Upper lobe of left lung (tissue), 6 donors: Measurements from ENCODE around the gene CCN6. TPM values are rescaled to one million over a fixed set of nuclear protein-coding genes. Genes with fewer than 3 reads are reported as not detected.

Experiments used
- ATAC-seq, 2 donors: fragments of 200-7000 bp; cut with Tn5 transposase; one replicate each; pipeline ENCODE4 v1.9.1; 2022; ENCODE audit warnings: mild to moderate bottlenecking in 2 of 2, moderate library complexity in 2 of 2; ENCODE audit not compliant: low FRiP score in 2 of 2
- DNase-seq, 2 donors: peaks; one replicate each; pipeline ENCODE4 v3.0.0-alpha.2; 2019 to 2020
- H3K27ac ChIP-seq, 4 donors: fragments of 200-600 bp; sonication (generic); one replicate each; pipeline ENCODE4 v1.5.1; 2016 to 2019
- H3K27me3 ChIP-seq, 4 donors: fragments of 200-600 bp; sonication (generic); one replicate each; pipeline ENCODE4 v1.5.1; 2017 to 2019
- H3K36me3 ChIP-seq, 4 donors: fragments of 200-600 bp; sonication (generic); one replicate each; pipeline ENCODE4 v1.5.1; 2016 to 2019
- H3K4me1 ChIP-seq, 4 donors: fragments of 200-600 bp; sonication (generic); one replicate each; pipeline ENCODE4 v1.5.1; 2018 to 2019
- H3K4me3 ChIP-seq, 4 donors: fragments of 200-600 bp; sonication (generic); one replicate each; pipeline ENCODE4 v1.5.1; 2017 to 2019; ENCODE audit warnings: mild to moderate bottlenecking in 2 of 4, moderate library complexity in 1 of 4
- H3K9me3 ChIP-seq, 4 donors: fragments of 200-600 bp; sonication (generic); one replicate each; pipeline ENCODE4 v1.5.1; 2018 to 2019
- EP300 ChIP-seq, 4 donors: sonication (generic); formaldehyde crosslinking; IDR thresholded peaks; one replicate each; pipeline ENCODE4 v1.5.1; 2017; ENCODE audit warnings: antibody characterized with exemption in 4 of 4, control low read depth in 2 of 4
- POLR2A ChIP-seq, 4 donors: fragments of 450-650 bp; IDR thresholded peaks; one replicate each; pipeline ENCODE4 v1.5.1; 2016 to 2017; ENCODE audit warnings: antibody characterized with exemption in 4 of 4, mild to moderate bottlenecking in 2 of 4
- POLR2AphosphoS5 ChIP-seq, 2 donors: sonication (generic); formaldehyde crosslinking; IDR thresholded peaks; one replicate each; pipeline ENCODE4 v1.5.1; 2017; ENCODE audit warnings: antibody characterized with exemption in 2 of 2
- WGBS, 2 donors: methylation state at CpG; one replicate each; pipeline ENCODE4 v1.1.5; 2017 to 2018; 5-methylcytosine and 5-hydroxymethylcytosine counted together
- total RNA-seq, 6 donors: library from RNA; depleted of rRNA in 4 of 6; stranded (reverse); fragments of >200 nt in 4 of 6; gene quantifications; one replicate each; pipeline versions ENCODE4 v1.1.0 to v1.2.1, GENCODE V29; 2016 to 2021
- TF ChIP-seq, protein P1 (sequence below), 6 experiments: fragments of 450-650 bp in 4 of 6; fragments of 200-600 bp in 2 of 6; sonication (generic) in 2 of 6; IDR thresholded peaks; one replicate each; pipeline ENCODE4 v1.5.1; 2016 to 2019; ENCODE audit warnings: antibody characterized with exemption in 6 of 6
- donor health status: DM: no; HTN: no; CAD: no; lungs with moderate emphysema.
- donor health status: DM: no; HTN: yes; CAD: no; lungs with severe emphysema.

The CCN6 gene
- total RNA-seq = not detected

DNA sequence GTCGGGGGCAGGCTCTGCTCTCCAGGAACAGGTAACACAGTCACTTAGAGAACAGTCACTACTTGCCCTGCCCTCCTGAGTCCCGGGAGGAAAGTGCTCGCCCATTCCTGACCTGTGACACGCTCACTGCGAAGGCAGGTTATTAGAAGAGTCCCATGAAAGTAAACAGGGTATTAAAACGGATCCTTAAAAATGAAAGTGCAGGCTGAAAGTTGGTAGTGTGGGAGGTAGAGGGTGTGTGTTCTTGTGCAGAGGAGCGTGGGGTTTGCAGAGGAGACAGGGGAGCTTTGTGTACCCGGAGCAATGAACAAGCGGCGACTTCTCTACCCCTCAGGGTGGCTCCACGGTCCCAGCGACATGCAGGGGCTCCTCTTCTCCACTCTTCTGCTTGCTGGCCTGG lies at the start of gene CCN6:
TSS of gene CCN6 (plus strand) at position 104 of the 400 bp plus-strand sequence. CDS start at position 358, 254 bp downstream.
- no peak for DNase-seq
- Histone ChIP-seq H3K9me3 (no peaks in the 10 kb centered on the region), H3K27me3 (no peaks in the 10 kb centered on the region), H3K4me1 (no peaks in the 10 kb centered on the region), H3K4me3 (no peak within 1 kb of the TSS), H3K27ac (no peak within 1 kb of the TSS), H3K36me3 (no peaks in the 10 kb centered on the region)
- WGBS, 2 donors = 86 to 89% methylated on average over 12 of the region's 12 CpGs
- no peak for ATAC-seq
- TF ChIP-seq, protein P1, sequence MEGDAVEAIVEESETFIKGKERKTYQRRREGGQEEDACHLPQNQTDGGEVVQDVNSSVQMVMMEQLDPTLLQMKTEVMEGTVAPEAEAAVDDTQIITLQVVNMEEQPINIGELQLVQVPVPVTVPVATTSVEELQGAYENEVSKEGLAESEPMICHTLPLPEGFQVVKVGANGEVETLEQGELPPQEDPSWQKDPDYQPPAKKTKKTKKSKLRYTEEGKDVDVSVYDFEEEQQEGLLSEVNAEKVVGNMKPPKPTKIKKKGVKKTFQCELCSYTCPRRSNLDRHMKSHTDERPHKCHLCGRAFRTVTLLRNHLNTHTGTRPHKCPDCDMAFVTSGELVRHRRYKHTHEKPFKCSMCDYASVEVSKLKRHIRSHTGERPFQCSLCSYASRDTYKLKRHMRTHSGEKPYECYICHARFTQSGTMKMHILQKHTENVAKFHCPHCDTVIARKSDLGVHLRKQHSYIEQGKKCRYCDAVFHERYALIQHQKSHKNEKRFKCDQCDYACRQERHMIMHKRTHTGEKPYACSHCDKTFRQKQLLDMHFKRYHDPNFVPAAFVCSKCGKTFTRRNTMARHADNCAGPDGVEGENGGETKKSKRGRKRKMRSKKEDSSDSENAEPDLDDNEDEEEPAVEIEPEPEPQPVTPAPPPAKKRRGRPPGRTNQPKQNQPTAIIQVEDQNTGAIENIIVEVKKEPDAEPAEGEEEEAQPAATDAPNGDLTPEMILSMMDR (IDR thresholded peaks at IDR 0.05) = no peak
- TF ChIP-seq POLR2A (IDR thresholded peaks at IDR 0.05) = no peak
- TF ChIP-seq POLR2AphosphoS5 (IDR thresholded peaks at IDR 0.05) = no peak
- no peak for TF ChIP-seq EP300 (IDR thresholded peaks at IDR 0.05)

DNA sequence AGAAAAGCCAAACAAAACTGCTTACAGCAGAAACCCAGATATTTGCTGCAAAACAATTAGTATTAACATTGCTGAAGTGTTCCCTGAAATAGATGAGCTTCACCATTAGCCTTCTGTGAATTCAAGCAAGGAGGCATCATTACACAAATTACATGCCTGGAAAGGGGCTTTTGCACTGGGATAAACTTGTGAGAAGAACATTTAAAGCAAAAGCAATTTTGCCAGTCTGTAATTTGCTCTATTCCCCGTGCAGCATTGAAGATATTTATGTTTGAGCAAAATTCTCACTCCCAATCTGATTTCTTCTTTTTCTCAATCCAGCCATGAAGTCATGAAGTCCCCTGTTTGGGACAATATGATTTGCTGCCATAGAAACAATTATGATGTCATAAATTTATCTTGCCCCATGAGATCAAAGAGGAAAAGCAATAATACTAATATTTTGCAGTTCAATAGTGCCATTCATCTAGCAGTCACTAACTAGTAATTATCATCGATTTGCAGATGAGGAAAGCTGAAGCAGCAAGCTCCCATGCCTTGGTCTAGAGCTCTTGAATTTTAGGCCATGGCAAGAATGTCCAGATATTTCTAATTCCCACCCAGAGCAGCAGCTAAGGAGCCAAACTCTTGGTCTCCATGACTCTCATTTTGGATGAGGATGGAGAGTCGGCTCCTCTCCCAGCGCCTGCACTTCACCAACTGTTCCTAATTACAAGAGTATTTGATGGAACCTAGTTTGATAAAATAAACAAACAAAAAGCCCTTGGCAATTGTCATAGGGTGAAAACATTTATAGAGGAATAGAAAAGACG lies 49.5 kb upstream of the CCN6 start:
- ATAC-seq = peak in 1 of 2 donors; percentile 56
- Histone ChIP-seq H3K27ac (no peak overlapping the region), H3K4me1 (peaks cover 0 to 4% (median 0%) of the 10 kb centered on the region in 4 donors), H3K36me3 (no peaks in the 10 kb centered on the region), H3K4me3 (no peak overlapping the region), H3K27me3 (no peaks in the 10 kb centered on the region), H3K9me3 (no peaks in the 10 kb centered on the region)
- 80 to 90% methylated on average over 5 of the region's 5 CpGs for WGBS, 2 donors
- TF ChIP-seq POLR2AphosphoS5 (IDR thresholded peaks at IDR 0.05) = no peak
- TF ChIP-seq EP300 (IDR thresholded peaks at IDR 0.05) = no peak
- no peak for TF ChIP-seq POLR2A (IDR thresholded peaks at IDR 0.05)
- DNase-seq = no peak

DNA sequence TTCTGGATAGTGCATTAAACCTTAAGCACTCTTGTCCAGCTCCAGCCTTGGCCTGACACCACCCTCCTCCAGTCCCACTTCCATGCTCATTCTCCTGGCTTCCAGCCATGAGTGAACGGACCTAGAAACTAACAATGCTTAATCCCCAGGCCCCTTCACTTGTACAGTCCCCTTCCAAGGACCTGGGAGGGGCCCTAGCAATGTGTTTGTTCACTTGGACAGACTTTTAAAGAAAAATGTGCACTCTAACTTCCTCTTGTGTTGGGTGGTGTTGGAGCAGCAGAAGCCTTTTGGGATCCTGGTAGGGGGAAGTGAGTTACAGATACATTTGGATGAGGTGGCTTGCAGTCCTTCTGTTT lies 48.9 kb upstream of the CCN6 start:
- Histone ChIP-seq H3K4me3 (no peak overlapping the region), H3K9me3 (no peaks in the 10 kb centered on the region), H3K27me3 (no peaks in the 10 kb centered on the region), H3K4me1 (peaks cover 0 to 4% (median 0%) of the 10 kb centered on the region in 4 donors), H3K27ac (no peak overlapping the region), H3K36me3 (no peaks in the 10 kb centered on the region)
- TF ChIP-seq POLR2A (IDR thresholded peaks at IDR 0.05) = no peak
- TF ChIP-seq POLR2AphosphoS5 (IDR thresholded peaks at IDR 0.05) = no peak
- TF ChIP-seq, protein P1 (IDR thresholded peaks at IDR 0.05) = no peak
- no peak for TF ChIP-seq EP300 (IDR thresholded peaks at IDR 0.05)
- ATAC-seq (peak in 1 of 2 donors; percentile 58), DNase-seq (no peak)
- 35 to 55% methylated on average over 1 of the region's 1 CpG for WGBS, 2 donors

DNA sequence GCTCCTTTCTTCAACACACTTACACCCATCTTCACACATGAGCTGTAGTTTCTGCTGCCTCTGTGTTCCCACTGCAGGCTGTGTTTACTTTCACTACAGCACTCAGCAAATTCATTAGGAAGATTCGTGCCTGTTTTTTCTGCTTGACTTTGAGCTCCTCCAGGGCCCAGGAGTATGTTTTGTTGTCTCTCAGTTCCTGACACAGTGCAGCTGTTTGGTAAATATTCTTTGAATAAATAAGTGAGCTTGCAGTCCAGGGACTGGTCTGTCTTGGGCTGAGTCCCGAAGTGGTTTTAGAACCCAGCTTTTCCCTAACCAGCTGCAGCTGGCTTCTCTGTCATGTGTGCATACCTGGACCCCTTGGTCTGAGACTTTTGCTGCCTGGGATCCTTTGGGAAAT lies 46.6 kb upstream of the CCN6 start:
- TF ChIP-seq EP300 (IDR thresholded peaks at IDR 0.05) = no peak
- no peak for TF ChIP-seq POLR2AphosphoS5 (IDR thresholded peaks at IDR 0.05)
- TF ChIP-seq POLR2A (IDR thresholded peaks at IDR 0.05) = no peak
- TF ChIP-seq, protein P1 (IDR thresholded peaks at IDR 0.05) = no peak
- 50 to 53% methylated on average over 2 of the region's 2 CpGs for WGBS, 2 donors
- DNase-seq (no peak), ATAC-seq (no peak)
- H3K4me3 ChIP-seq = no peak overlapping the region
- no peaks in the 10 kb centered on the region for H3K27me3 ChIP-seq
- H3K9me3 ChIP-seq = no peaks in the 10 kb centered on the region
- peaks cover 0 to 4% (median 0%) of the 10 kb centered on the region in 4 donors for H3K4me1 ChIP-seq
- H3K27ac ChIP-seq = no peak overlapping the region
- H3K36me3 ChIP-seq = no peaks in the 10 kb centered on the region

DNA sequence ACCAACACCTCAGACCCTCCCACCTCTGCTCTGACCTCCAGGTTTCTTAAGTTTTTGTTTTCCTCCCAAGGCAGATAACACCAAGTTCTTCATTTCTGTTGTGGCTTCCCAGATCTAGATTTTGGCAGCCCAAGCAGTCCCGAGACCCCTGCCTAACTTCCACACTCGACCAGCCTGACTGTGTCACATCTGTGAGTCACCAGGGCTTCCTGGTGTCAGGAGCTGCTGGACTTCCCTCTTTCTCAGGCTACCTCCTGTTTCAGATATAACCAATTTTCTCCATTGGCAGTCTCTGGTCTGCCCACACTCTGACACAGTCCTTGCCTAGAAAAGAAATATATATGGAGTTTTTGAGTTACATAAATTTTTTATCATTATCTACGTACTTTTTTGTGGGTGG lies 46.1 kb upstream of the CCN6 start:
- 64 to 74% methylated on average over 3 of the region's 3 CpGs for WGBS, 2 donors
- Histone ChIP-seq H3K27me3 (no peaks in the 10 kb centered on the region), H3K36me3 (no peaks in the 10 kb centered on the region), H3K4me1 (peaks cover 0 to 4% (median 0%) of the 10 kb centered on the region in 4 donors), H3K4me3 (no peak overlapping the region), H3K27ac (no peak overlapping the region), H3K9me3 (no peaks in the 10 kb centered on the region)
- TF ChIP-seq POLR2AphosphoS5 (IDR thresholded peaks at IDR 0.05) = no peak
- TF ChIP-seq POLR2A (IDR thresholded peaks at IDR 0.05) = no peak
- TF ChIP-seq, protein P1 (IDR thresholded peaks at IDR 0.05) = no peak
- TF ChIP-seq EP300 (IDR thresholded peaks at IDR 0.05) = no peak
- ATAC-seq = peak in 1 of 2 donors; percentile 70
- peak in 1 of 2 donors; percentile 77 for DNase-seq
